Measurements from ENCODE around the gene ETV6.
A peak's percentile ranks its signal among the peaks of the same experiment; 100 is the strongest.
"Not testable (repeated sequence)": the region's sequence is repeated elsewhere in the genome, so short reads cannot be mapped to it uniquely, and the experiment has no call there.

The ETV6 gene

GRCh38 chr12:11895421-11896078 lies 246.1 kb downstream of the ETV6 start:
- ATAC-seq, result no peak

GRCh38 chr12:11896417-11896929 lies 247.0 kb downstream of the ETV6 start:
- ATAC-seq, result no peak

- no peak for ATAC-seq
Measured at GRCh38 chr12:11897923-11898322, 248.4 kb downstream of the ETV6 start.

GRCh38 chr12:11901701-11902524 lies 252.4 kb downstream of the ETV6 start:
- peak; percentile 28 to 45 for ATAC-seq

- ATAC-seq, result peak; percentile 38
Measured at GRCh38 chr12:11902525-11902875, 253.0 kb downstream of the ETV6 start.

GRCh38 chr12:11904124-11904523 lies 254.7 kb downstream of the ETV6 start:
- no peak for ATAC-seq

- ATAC-seq, result no peak
Measured at GRCh38 chr12:11905534-11905933, 256.1 kb downstream of the ETV6 start.

GRCh38 chr12:11906286-11906935 lies 256.9 kb downstream of the ETV6 start:
- no peak for ATAC-seq

GRCh38 chr12:11907625-11908024 lies 258.2 kb downstream of the ETV6 start:
- ATAC-seq, result no peak

GRCh38 chr12:11909406-11909805 lies 259.9 kb downstream of the ETV6 start:
- not testable (repeated sequence) for ATAC-seq

GRCh38 chr12:11916113-11916512 lies 266.6 kb downstream of the ETV6 start:
- no peak for ATAC-seq

- no peak for ATAC-seq
Measured at GRCh38 chr12:11916771-11917170, 267.3 kb downstream of the ETV6 start.

GRCh38 chr12:11917501-11917900 lies 268.0 kb downstream of the ETV6 start:
- ATAC-seq, result no peak

GRCh38 chr12:11920231-11920630 lies 270.8 kb downstream of the ETV6 start:
- ATAC-seq, result no peak

- ATAC-seq, result no peak
Measured at GRCh38 chr12:11922361-11922760, 272.9 kb downstream of the ETV6 start.

GRCh38 chr12:11923067-11923466 lies 273.6 kb downstream of the ETV6 start:
- no peak for ATAC-seq

- ATAC-seq, result no peak
Measured at GRCh38 chr12:11927286-11927935, 277.9 kb downstream of the ETV6 start.

- ATAC-seq, result no peak
Measured at GRCh38 chr12:11929714-11930113, 280.2 kb downstream of the ETV6 start.

- no peak for ATAC-seq
Measured at GRCh38 chr12:11939223-11939622, 289.7 kb downstream of the ETV6 start.

- ATAC-seq, result no peak
Measured at GRCh38 chr12:11941606-11942337, 292.3 kb downstream of the ETV6 start.

- no peak for ATAC-seq
Measured at GRCh38 chr12:11943919-11944700, 294.6 kb downstream of the ETV6 start.
